ENCODE measurements around the gene TLCD3A.

TLCD3A gene

GRCh38 chr17:760371-760770 is 28.0 kb downstream of the TLCD3A start:
- H3K9me2 ChIP-seq (ENCODE audit: low read depth, low read length) = no peaks in the 10 kb centered on the region
- no peak overlapping the region for H3K4me2 ChIP-seq (ENCODE audit: low read length)
- no peak overlapping the region for H2AFZ ChIP-seq (ENCODE audit: low read length)
- TF ChIP-seq CTCF (IDR thresholded peaks at IDR 0.05; ENCODE audit: low read length) (no peak), EZH2 (IDR thresholded peaks at IDR 0.05; ENCODE audit: borderline replicate concordance, low read length) (no peak)
- peaks cover 73% of the 10 kb centered on the region for H3K36me3 ChIP-seq (ENCODE audit: insufficient read depth, low read length)
- no peaks in the 10 kb centered on the region for H3K79me2 ChIP-seq (ENCODE audit: insufficient read depth, low read length)
- H3K9me3 ChIP-seq (ENCODE audit: low read length) = no peaks in the 10 kb centered on the region
- H3K9ac ChIP-seq (ENCODE audit: low read length) = no peak overlapping the region
- H3K27me3 ChIP-seq (ENCODE audit: insufficient read depth, low read length) = no peaks in the 10 kb centered on the region
- no peak overlapping the region for H3K27ac ChIP-seq (ENCODE audit: low read depth, low read length, poor library complexity, severe bottlenecking)
- H3F3A ChIP-seq (ENCODE audit: insufficient read depth, low read length) = no peaks in the 10 kb centered on the region
- H3K4me3 ChIP-seq (ENCODE audit: low read depth, low read length, poor library complexity, severe bottlenecking) = no peak overlapping the region
- no peaks in the 10 kb centered on the region for H3K4me1 ChIP-seq (ENCODE audit: insufficient read depth, low read length, severe bottlenecking)
- H4K20me1 ChIP-seq (ENCODE audit: insufficient read depth, low read length) = no peaks in the 10 kb centered on the region

GRCh38 chr17:767076-767475 is 34.7 kb downstream of the TLCD3A start:
- H3K4me3 ChIP-seq (ENCODE audit: low read depth, low read length, poor library complexity, severe bottlenecking) = no peak overlapping the region
- H3K36me3 ChIP-seq (ENCODE audit: insufficient read depth, low read length) = peaks cover 68% of the 10 kb centered on the region
- no peak overlapping the region for H2AFZ ChIP-seq (ENCODE audit: low read length)
- H3K27ac ChIP-seq (ENCODE audit: low read depth, low read length, poor library complexity, severe bottlenecking) = no peak overlapping the region
- no peak overlapping the region for H3K4me2 ChIP-seq (ENCODE audit: low read length)
- no peak overlapping the region for H3K9ac ChIP-seq (ENCODE audit: low read length)
- no peaks in the 10 kb centered on the region for H3K9me2 ChIP-seq (ENCODE audit: low read depth, low read length)
- H3K9me3 ChIP-seq (ENCODE audit: low read length) = no peaks in the 10 kb centered on the region
- no peaks in the 10 kb centered on the region for H3K79me2 ChIP-seq (ENCODE audit: insufficient read depth, low read length)
- H3K27me3 ChIP-seq (ENCODE audit: insufficient read depth, low read length) = no peaks in the 10 kb centered on the region
- H3K4me1 ChIP-seq (ENCODE audit: insufficient read depth, low read length, severe bottlenecking) = no peaks in the 10 kb centered on the region
- H3F3A ChIP-seq (ENCODE audit: insufficient read depth, low read length) = no peaks in the 10 kb centered on the region
- H4K20me1 ChIP-seq (ENCODE audit: insufficient read depth, low read length) = no peaks in the 10 kb centered on the region
- TF ChIP-seq CTCF (IDR thresholded peaks at IDR 0.05; ENCODE audit: low read length) = no peak
- TF ChIP-seq EZH2 (IDR thresholded peaks at IDR 0.05; ENCODE audit: borderline replicate concordance, low read length) = no peak

- H4K20me1 ChIP-seq (ENCODE audit: insufficient read depth, low read length) = no peaks in the 10 kb centered on the region
- no peaks in the 10 kb centered on the region for H3F3A ChIP-seq (ENCODE audit: insufficient read depth, low read length)
- no peak overlapping the region for H3K4me2 ChIP-seq (ENCODE audit: low read length)
- H3K9me3 ChIP-seq (ENCODE audit: low read length) = no peaks in the 10 kb centered on the region
- TF ChIP-seq CTCF (IDR thresholded peaks at IDR 0.05; ENCODE audit: low read length) = no peak
- TF ChIP-seq EZH2 (IDR thresholded peaks at IDR 0.05; ENCODE audit: borderline replicate concordance, low read length) = no peak
- H3K27ac ChIP-seq (ENCODE audit: low read depth, low read length, poor library complexity, severe bottlenecking) = no peak overlapping the region
- no peaks in the 10 kb centered on the region for H3K27me3 ChIP-seq (ENCODE audit: insufficient read depth, low read length)
- H3K9me2 ChIP-seq (ENCODE audit: low read depth, low read length) = no peaks in the 10 kb centered on the region
- H3K79me2 ChIP-seq (ENCODE audit: insufficient read depth, low read length) = no peaks in the 10 kb centered on the region
- H3K4me1 ChIP-seq (ENCODE audit: insufficient read depth, low read length, severe bottlenecking) = peaks cover 5% of the 10 kb centered on the region
- no peak overlapping the region for H3K9ac ChIP-seq (ENCODE audit: low read length)
- peaks cover 87% of the 10 kb centered on the region for H3K36me3 ChIP-seq (ENCODE audit: insufficient read depth, low read length)
- no peak overlapping the region for H3K4me3 ChIP-seq (ENCODE audit: low read depth, low read length, poor library complexity, severe bottlenecking)
- H2AFZ ChIP-seq (ENCODE audit: low read length) = no peak overlapping the region
These were observed 40.6 kb downstream of the TLCD3A start for GRCh38 chr17:773016-773415.
